BJ (cell line): ENCODE measurements around the gene LRRIQ1. TPM values are rescaled to one million over a fixed set of nuclear protein-coding genes. Genes with fewer than 3 reads are reported as not detected.

Experiments used
- CTCF ChIA-PET: fragments of 350-600 bp; formaldehyde crosslinking; extraction: SDS; loops from one replicate; lab custom pipeline; 2021; ENCODE audit warnings: antibody characterized with exemption, inconsistent platforms; lab: Yijun Ruan, JAX
- POLR2A ChIA-PET: fragments of 300-600 bp; sonication (Branson Sonifier 250); formaldehyde crosslinking; extraction: SDS; loops from one replicate; lab custom pipeline; 2021; ENCODE audit warnings: antibody characterized with exemption; lab: Charles Lee
- DNase-seq: peaks from one replicate; pipeline ENCODE4 v3.0.0-alpha.2; 2011; ENCODE audit warnings: low read depth
- H3K27me3 ChIP-seq: 2 replicates; pipeline ENCODE4 v1.6.0; 2011; ENCODE audit warnings: low read length; ENCODE audit not compliant: control insufficient read depth, insufficient read depth
- H3K36me3 ChIP-seq: 2 replicates; pipeline ENCODE4 v1.5.1; 2011; ENCODE audit warnings: low read length; ENCODE audit not compliant: control insufficient read depth, insufficient read depth
- H3K4me3 ChIP-seq: 2 replicates; pipeline ENCODE4 v1.5.1; 2011; ENCODE audit warnings: low read depth, mild to moderate bottlenecking, control low read depth, low read length
- CTCF ChIP-seq: IDR thresholded peaks from 2 replicates; pipeline ENCODE4 v1.5.1; 2011; ENCODE audit warnings: low read depth, mild to moderate bottlenecking, control low read depth, inconsistent platforms, low read length, moderate library complexity; ENCODE audit not compliant: insufficient read depth
- polyA plus RNA-seq: library from polyadenylated mRNA; depleted of rRNA; stranded (reverse); fragments of >200 nt; gene quantifications from 2 replicates; pipeline ENCODE4 v1.2.3, GENCODE V29; 2011

LRRIQ1 gene
- polyA plus RNA-seq, 1 experiment, result not detected

DNA sequence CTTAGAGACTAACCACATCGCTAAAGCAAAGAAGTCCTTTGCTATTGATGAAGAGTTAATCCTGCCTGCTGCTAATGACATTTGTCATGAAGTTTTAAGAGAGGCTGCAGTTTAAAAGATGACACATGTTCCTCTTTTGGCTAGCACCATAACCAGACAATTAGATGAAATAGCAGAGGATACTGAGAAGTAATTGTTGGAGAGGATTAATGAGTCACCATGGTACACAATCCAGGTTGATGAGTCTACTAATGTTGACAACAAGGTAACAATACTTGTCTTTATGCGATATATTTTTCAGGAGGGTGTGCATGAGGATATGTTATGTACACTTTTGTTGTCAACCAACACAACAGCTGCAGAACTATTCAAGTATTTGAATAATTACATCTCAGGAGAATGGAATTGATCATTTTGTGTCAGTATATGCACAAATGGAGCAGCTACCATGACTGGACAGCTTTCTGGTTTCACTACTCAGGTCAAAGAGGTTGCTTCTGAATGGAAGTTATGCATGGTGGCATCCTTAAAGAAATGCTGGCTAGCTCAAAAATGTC is 56.7 kb downstream of the LRRIQ1 start:
- Histone ChIP-seq H3K36me3 (no peaks in the 10 kb centered on the region), H3K4me3 (no peak overlapping the region), H3K27me3 (no peaks in the 10 kb centered on the region)
- ChIA-PET POLR2A (no interaction called here), CTCF (no interaction called here)
- DNase-seq, result no peak
- no peak for TF ChIP-seq CTCF

DNA sequence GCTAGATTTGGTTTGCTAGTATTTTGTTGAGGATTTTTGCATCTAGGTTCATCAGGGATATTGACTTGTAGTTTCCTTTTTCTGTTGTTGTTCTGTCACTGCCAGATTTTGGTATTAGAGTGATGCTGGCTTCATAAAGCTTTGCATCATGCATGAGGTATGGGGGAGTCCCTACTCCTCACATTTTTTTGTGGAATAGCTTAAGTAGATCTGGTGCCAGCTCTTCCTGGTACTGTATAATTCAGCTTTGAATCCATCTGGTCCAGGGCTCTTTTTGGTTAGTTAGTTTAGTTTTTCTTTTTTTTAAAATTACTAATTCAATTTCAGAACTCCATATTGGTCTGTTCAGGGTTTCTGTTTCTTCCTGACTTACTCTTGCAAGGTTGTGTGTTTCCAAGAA is 59.4 kb downstream of the LRRIQ1 start:
- Histone ChIP-seq H3K27me3 (no peaks in the 10 kb centered on the region), H3K36me3 (no peaks in the 10 kb centered on the region), H3K4me3 (no peak overlapping the region)
- no peak for DNase-seq
- POLR2A ChIA-PET, result no interaction called here
- no peak for TF ChIP-seq CTCF
- CTCF ChIA-PET, result no interaction called here

GRCh38 chr12:85130646-85131045 is 94.5 kb downstream of the LRRIQ1 start:
- no peak overlapping the region for H3K4me3 ChIP-seq
- no peak for DNase-seq

GRCh38 chr12:85138833-85139232 is 102.7 kb downstream of the LRRIQ1 start:
- no peak for DNase-seq
- no peak for TF ChIP-seq CTCF
- no peaks in the 10 kb centered on the region for H3K27me3 ChIP-seq
- no peak overlapping the region for H3K4me3 ChIP-seq
- ChIA-PET CTCF (no interaction called here), POLR2A (no interaction called here)
- no peaks in the 10 kb centered on the region for H3K36me3 ChIP-seq

More at GRCh38 chr12:85130646-85131045, 94.5 kb downstream of the LRRIQ1 start:
- Histone ChIP-seq H3K27me3 (no peaks in the 10 kb centered on the region), H3K36me3 (no peaks in the 10 kb centered on the region)
- CTCF ChIA-PET, result no interaction called here
- no peak for TF ChIP-seq CTCF
- POLR2A ChIA-PET, result no interaction called here

DNA sequence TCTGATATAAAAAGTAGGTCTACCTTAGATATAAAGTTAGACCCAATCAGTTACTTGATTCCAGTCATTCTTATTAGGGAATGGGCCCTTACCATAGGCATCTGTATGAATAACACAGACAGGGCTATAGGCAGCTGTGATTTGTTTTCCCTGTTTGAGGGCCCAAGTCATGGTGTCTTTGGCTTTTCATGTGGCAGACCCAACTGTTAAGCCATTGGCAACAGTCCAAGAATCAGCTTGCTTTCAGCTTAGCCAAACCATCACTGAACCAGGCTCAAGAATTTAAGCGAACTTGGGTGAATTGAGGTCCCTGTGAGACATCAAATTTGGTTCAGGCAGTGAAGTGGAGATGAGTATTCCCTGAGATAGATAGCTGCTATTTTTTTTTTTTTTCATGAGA is 111.2 kb downstream of the LRRIQ1 start:
- Histone ChIP-seq H3K27me3 (no peaks in the 10 kb centered on the region), H3K36me3 (no peaks in the 10 kb centered on the region), H3K4me3 (no peak overlapping the region)
- ChIA-PET CTCF (interaction anchor here (0.6 kb wide), 1 partner anchor 70 kb away, joined by 5 read pairs; no protein-coding TSS in a partner anchor), POLR2A (no interaction called here)
- TF ChIP-seq CTCF, result no peak
- DNase-seq, result no peak
